NCI-H345 treated with DMSO at 0.1 percent for 48 hours (cell line): ENCODE data around the gene GRK3.
"Not testable (repeated sequence)": the region's sequence is repeated elsewhere in the genome, so short reads cannot be mapped to it uniquely, and the experiment has no call there.

ENCODE experiments used
- DNase-seq: peaks from one replicate; lab custom pipeline; 2025; ENCODE audit not compliant: unreplicated experiment; lab: John Stamatoyannopoulos, UW

GRK3 gene

GRCh38 chr22:25564320-25564978 lies at the start of gene GRK3:
Gene GRK3 (plus strand): TSS chr22:25564675. CDS start chr22:25565041, 366 bp downstream.
- no peak for DNase-seq

DNA sequence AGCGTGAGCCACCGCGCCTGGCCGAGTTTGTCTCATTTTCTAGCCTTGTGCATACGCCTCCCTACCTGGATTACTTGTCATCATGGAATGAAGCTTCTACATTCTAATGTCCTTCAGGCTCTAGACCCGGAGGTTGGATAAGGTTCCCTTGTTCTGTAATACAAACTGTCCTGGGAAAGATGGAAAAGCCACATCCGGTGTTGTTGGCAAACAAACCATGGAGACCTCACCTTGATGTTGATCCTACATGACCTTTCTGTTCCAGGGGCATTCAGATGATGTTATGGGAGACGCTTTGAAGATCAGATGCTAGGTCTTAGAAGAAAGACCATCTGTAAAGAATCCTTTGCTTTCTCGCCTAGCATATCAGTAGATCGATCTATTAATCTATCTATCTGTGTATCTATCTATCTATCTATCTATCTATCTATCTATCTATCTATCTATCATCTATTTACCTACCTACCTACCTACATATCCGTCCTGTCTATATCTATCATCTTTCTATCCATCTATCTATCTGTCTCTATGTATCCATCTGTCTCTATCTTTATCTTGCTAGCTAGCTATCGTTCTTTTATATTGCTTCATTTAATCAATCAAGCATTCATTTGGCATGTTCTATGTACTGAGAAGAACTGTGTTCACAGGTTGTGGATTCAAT lies 46.3 kb upstream of the GRK3 start:
- DNase-seq = no peak

DNA sequence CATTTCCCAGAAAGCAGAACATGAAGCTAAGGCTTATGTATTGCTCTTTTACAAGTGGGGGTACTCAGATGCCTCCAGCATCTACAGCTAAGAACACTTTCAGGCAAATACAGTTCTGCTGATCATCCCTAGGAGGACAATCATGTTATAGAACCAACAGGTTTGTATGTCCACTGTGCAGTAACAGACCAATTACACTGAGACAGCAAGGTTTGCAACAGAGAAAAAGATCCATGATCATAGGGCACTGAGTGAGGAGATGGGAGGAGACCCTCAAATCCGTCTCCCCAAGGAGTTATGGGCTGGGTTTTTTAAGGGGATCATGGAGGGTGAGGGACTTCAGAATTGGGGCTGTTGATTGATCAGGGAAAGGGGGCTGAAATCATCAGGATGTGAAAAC lies 39.1 kb upstream of the GRK3 start:
- DNase-seq = no peak

- DNase-seq = not testable (repeated sequence)
These were observed 38.5 kb upstream of the GRK3 start for GRCh38 chr22:25525804-25526584.

DNA sequence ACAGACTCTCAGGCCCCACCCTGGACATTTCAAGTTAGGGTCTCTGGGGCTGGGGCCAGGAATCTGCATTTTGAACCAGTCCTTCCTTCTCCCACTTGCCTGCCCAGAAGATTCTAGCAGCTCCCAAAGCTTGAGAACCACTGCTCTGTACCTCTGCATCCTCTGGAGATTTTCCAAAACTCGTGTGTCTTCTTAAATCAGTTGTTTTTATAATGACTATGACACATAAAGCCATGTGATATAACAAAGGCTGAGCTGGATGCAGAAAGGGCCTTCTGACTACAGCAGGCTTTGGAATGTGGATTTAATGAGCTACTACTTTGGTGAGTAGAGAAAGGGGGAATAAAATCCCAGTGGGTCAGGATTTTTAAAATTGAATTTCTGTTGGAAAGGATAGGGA lies 37.5 kb upstream of the GRK3 start:
- not testable (repeated sequence) for DNase-seq

- DNase-seq = not testable (repeated sequence)
These were observed 36.4 kb upstream of the GRK3 start for GRCh38 chr22:25528068-25528467.

- not testable (repeated sequence) for DNase-seq
These were observed 35.4 kb upstream of the GRK3 start for GRCh38 chr22:25529059-25529458.

GRCh38 chr22:25529541-25530137 lies 34.8 kb upstream of the GRK3 start:
- not testable (repeated sequence) for DNase-seq

DNA sequence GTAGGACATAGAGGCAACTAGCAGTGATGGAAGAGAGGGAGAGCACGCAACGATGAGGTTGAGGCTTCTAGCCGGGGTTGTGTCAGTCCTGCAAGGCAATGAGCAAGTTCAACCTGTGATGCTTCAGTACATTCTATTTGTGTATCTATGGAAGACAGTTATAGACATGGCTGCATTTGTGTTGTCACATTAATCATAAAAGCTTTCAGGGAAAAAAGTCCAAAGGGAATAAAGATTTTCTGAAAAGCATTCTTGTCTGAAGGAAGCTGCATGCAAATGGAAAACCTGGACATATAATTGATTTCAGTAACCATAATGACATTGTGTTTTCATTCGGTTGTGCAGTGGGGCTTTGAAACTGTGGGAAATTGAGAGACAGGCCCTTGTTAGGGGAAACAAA lies 32.8 kb upstream of the GRK3 start:
- DNase-seq = not testable (repeated sequence)

DNA sequence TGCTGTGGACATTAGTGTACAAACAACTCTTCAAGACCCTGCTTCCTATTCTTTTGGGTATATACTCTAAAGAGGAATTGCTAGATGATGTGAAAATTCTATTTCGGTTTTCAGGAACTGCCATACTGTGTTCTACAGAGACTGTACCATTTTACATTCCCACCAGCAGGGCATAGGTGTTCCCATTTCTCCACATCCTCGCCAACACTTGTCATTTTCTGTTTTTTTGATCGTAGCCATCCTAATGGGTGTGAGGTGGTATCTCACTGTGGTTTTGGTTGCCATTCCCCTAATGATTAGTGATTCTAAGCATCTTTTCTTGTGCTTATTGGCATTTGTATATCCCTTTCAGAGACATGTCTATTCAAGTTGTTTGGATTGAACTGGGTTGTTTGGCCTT lies 29.8 kb upstream of the GRK3 start:
- DNase-seq = no peak

DNA sequence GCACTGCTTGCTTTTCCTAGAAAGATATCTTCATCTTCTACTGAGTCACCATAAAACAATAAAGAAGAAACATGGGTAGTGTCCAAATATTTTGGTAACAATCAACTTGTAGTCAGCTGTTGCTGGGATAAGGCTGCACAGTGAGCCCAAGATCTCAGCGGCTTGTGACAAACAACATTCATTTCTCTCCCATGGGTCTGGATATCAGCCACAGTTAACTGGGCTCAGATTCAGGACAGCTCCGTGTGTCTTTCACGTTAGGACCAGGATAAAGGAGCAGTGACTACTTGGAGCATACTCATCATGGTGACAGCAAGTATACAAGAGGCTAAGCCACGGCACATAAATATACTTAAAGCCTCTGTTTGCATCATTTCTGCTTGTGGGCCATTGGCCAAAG lies 27.9 kb upstream of the GRK3 start:
- DNase-seq = no peak

DNA sequence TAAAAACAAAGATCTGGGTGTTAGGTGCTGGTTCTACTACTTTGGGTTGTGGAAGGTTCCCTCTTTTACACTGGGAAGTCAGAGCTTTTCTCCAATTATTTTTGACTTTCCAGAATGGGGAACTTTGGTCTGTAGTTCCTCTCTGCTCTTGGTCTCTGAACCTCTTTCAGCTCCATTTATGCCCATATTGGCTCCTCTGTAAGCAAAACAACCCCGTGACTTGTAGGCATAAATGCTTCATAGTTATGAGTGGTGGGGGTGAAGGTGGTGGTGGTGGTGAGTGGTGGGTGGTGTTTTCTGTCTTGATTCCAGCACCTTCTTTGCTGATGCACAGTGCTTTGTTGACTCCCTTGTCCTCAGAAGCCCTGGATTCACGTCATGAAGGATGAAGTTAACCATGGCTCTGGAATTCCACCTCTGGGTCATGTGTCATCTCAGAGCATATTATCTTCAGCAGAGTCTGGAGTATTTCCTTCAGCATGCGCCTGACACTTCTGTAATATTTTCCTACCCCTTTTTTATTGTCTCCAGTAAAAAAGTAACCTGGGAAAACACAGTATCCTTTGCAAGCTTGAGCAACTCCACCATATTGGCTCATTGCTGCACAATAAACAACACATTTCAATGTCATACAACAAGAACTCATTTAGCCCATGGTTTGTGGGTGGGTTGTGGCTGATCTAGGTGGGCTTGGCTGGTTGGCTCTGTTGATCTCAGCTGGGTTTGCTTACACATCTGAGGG lies 24.1 kb upstream of the GRK3 start:
- DNase-seq = no peak

- DNase-seq = no peak
These were observed 23.4 kb upstream of the GRK3 start for GRCh38 chr22:25540908-25541660.

GRCh38 chr22:25542191-25542590 lies 22.3 kb upstream of the GRK3 start:
- DNase-seq = no peak

DNA sequence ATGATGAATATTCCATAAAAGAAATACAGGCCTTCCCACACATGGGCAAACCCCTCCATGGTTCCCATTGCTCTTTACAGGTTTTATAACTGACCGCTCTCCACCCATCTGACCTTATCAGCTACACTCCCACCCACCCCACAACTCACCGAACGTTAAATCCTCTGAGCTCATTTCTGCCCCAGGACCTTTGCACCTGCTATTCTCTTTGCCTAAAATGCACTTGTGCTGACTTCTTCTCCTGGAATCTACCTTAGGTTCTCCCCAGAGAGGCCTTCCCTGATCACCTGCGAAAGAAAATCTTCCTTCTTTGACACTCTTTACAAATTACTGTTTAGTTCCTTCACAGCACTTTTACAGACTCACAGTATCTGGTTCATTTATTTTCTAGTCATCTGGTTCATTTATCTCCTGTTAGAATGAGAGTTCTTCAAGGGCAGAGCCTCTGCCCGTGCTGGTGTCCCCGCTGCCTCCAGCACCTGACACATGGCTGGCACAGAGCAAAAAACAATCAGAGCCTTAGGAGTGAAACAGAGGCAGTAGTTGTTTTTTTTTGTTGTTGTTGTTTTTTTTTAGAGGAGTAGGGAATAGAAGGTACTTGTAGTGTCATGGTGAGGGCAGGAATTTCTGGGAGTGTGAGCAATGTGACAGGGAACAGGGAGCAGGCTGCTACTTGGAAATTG lies 21.6 kb upstream of the GRK3 start:
- DNase-seq = no peak

GRCh38 chr22:25545146-25545545 lies 19.3 kb upstream of the GRK3 start:
- DNase-seq = no peak

DNA sequence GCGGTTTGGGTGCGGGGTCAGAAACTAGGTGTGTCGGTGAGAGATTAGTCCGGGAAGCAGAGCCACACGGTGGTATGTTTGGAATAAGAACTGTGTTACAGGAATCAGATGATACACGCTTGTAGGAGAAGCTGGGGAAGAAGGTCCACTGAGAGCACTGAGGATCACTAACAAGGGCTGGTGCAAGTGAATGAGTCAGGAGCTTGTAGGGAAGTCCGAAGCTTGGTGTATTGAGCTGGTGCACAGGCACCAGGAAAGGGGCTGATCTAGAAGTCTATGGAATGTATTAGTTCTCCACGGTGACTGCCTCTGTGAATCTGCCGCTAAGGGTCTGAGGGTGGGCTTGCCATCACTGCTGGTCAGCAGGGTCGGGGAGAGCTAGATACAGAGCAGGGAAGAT lies 18.8 kb upstream of the GRK3 start:
- DNase-seq = no peak

GRCh38 chr22:25546242-25546641 lies 18.2 kb upstream of the GRK3 start:
- DNase-seq = no peak

GRCh38 chr22:25546751-25547150 lies 17.7 kb upstream of the GRK3 start:
- DNase-seq = no peak
